GM12892 (cell line): Measurements from ENCODE around the gene BET1L. TPM values are rescaled to one million over a fixed set of nuclear protein-coding genes. Genes with fewer than 3 reads are reported as not detected.

Experiments used
- DNase-seq: peaks from one replicate; pipeline ENCODE4 v3.0.0; 2011; ENCODE audit not compliant: insufficient read length
- FAIRE-seq: peaks from 2 replicates; lab custom pipeline; 2011; peaks lifted over from hg19 to GRCh38; lab: Jason Lieb, UNC
- POLR2A ChIP-seq: IDR thresholded peaks from 2 replicates; pipeline ENCODE4 v1.6.1; 2011; ENCODE audit warnings: low read depth, low read length, control low read depth
- POLR2AphosphoS5 ChIP-seq: IDR thresholded peaks from 2 replicates; pipeline ENCODE4 v1.6.1; 2011; ENCODE audit warnings: low read depth, low read length, control low read depth
- TAF1 ChIP-seq: IDR thresholded peaks from 2 replicates; pipeline ENCODE4 v1.6.1; 2011; ENCODE audit warnings: low read depth, mild to moderate bottlenecking, control low read depth, low read length, borderline replicate concordance
- polyA plus RNA-seq: library from polyadenylated mRNA; unstranded; fragments of >200 nt; gene quantifications from one replicate; pipeline ENCODE4 v1.2.1, GENCODE V29; 2012; ENCODE audit warnings: missing spikeins, inconsistent platforms; ENCODE audit not compliant: missing spikeins

BET1L gene, protein sequence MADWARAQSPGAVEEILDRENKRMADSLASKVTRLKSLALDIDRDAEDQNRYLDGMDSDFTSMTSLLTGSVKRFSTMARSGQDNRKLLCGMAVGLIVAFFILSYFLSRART
- polyA plus RNA-seq: 24.1 TPM

DNA sequence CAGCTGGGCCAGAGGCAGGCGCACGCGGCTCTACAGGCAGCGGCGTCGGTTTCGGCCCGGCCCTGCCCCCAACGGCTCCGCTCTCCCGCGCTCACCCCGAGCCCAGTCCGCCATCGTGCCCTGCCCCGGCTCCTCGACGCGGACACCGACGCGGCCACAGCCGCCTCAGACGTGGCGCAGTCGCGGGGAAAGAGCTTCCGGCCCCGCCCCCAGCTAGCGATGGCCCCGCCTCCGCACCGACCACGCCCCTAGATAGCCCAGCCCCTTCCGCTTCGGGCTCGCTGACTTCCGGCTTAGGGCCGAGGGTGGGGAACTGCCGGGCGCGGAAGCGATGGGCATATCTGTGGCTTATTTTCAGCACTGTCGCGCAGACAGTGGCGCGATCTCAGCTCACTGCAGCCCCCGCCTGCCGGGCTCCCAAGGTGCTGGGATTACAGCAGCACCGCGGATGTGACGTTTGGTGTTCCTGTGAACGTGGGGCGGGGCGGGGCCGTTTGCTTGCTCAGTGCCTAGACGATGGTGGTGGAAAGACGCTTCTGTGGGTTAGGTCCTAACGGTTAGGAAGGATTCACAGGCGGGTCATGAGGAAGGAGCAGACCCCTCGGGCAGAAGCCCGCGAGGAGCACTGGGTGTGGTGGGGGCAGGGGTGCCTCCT, at the start of gene BET1L, which contains the start of gene RIC8A:
TSS of gene BET1L (minus strand) at position 192 of the 655 bp plus-strand sequence. CDS start at position 114, 78 bp downstream.
TSS of gene RIC8A (plus strand) at position 501 of the 655 bp plus-strand sequence. CDS start 1,147 bp downstream, outside the sequence.
- peak; percentile 98 for DNase-seq
- FAIRE-seq: peak; percentile 100
- TF ChIP-seq POLR2A: peak; percentile 94
- TF ChIP-seq TAF1: peak; percentile 69; the same call in 1 of the 2 replicates
- TF ChIP-seq POLR2AphosphoS5: peak; percentile 87

DNA sequence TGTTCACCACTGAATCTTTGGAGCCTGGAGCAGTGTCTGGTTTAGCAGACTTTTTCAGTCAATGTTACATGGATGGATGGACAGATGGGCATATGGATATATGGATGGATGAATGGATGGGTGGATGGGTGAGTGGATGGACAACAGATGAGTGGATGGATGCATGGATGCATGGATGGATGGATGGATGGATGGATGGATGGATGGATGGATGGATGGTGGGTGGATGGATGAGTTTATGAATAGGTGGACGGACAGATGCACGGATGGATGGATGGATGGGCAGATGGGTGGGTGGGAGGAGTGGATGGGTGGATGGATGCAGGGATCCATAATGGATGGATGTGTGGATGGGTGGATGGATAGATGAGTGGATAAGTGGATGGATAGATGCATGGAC, 48.6 kb upstream of the BET1L start:
- DNase-seq (no peak), FAIRE-seq (peak; percentile 14)
- TF ChIP-seq TAF1: no peak
- no peak for TF ChIP-seq POLR2AphosphoS5
- TF ChIP-seq POLR2A: no peak

DNA sequence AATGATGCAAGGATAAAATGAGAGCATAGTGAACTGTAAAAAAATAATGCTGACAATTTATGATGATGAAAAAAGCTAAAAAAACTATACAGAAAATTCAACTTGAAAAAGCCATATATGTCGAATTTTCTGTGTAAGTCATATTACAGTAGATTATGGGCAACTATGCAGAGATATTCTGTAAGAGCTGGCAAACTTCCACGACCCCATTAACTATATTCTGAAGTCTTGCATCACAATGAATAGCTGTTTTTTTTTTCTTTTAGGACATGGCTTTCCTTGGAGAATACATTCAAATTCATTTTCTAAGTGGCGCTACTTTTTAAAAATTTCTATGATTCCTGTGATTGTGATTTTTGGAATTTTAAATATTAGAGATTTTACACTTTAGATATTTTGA, 48.0 kb upstream of the BET1L start:
- TF ChIP-seq POLR2A (no peak), POLR2AphosphoS5 (no peak), TAF1 (no peak)
- DNase-seq: no peak
- no peak for FAIRE-seq

DNA sequence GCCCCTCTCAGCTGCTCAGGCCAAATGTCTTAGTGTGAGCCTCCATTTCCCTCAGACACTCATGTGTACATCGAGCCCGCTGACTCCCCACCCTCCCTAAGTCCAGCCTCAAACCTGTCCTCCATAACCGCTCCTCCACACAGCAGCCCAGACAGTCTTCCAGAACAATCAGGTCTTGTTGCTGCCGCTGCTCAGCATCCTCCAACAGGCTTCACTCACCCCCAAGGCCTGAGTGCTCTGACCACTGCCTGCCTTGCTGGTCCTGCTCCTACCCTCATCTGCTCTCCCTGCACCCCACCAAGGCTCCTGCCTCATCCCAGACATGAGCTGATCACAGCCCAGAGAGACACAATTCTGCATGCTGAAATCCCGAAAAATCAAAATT, 46.7 kb upstream of the BET1L start:
- DNase-seq (no peak), FAIRE-seq (no peak)
- TF ChIP-seq POLR2AphosphoS5: peak; percentile 38; the same call in 1 of the 2 replicates
- TF ChIP-seq TAF1: no peak

DNA sequence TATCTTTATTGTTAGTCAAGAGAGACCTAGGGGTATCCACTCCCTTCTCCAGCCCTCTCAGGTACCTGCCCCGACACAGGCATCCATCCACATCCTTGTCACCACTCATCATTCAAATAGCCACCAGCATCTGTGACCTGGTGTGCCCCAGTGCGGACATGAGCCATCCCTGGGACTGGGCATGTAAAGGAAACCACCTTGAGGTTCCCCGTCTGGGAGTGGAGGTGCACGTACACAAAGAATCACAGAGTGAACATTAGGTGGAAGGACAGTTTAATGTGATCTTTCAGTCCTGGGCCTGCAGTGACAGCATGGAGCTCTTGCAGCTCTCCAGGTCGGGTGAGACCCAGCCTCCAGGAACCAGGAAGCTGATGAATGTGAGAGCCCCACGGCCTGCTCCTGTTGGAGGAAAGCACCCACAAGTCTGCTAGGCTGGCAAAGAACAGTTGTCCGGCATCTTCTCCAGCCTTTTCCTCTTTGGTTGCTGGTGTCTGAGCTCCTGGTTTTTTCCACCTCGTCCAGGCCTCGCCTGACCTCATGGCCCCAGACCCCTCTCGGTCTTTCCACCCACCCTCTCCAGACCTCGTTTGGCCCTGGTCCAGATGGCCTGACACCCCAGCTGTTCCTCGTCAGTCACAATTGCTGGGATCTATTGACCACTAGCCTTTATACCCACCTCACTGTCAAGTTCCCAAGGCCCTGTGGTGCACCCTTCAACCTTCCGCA, 46.1 kb upstream of the BET1L start:
- DNase-seq (no peak), FAIRE-seq (no peak)
- peak; percentile 55 for TF ChIP-seq POLR2AphosphoS5
- peak; percentile 36; the same call in 1 of the 2 replicates for TF ChIP-seq POLR2A
- no peak for TF ChIP-seq TAF1

DNA sequence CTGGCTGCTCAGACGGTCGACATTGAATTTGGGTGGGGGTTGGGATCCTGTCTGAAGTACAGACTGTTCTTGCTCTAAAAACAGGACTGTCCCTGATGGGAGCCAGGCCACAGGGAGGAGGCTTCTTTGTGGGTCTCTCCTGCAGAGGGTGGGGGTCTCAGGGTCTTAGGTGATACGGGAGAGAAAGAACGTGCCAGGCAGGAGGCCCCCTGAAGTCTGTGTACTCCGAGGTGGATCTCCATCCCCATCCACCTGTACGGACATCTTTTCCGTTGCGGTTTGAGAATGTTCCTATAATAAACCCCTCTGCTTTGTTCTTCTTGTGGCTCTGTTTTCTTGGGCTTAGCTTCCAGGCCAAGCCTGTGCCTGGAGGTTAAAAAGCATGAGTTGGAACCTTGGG, 45.5 kb upstream of the BET1L start:
- DNase-seq (no peak), FAIRE-seq (no peak)

DNA sequence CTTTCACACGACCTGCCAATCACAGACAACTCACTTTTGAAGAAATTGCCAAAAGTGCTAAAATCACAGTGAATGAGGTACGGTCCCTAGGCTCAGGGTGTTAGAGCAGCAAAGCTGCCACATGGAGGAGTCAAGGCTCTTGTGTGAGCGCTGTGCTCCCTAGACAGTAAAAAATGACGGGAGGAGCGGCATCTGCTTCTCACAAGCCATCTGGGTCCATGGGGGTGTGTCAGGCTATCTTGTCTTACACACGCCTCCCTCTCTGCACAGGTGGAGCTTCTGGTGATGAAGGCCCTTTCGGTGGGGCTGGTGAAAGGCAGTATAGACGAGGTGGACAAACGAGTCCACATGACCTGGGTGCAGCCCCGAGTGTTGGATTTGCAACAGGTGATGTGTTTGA, 44.4 kb upstream of the BET1L start:
- FAIRE-seq: no peak
- no peak for DNase-seq
- TF ChIP-seq TAF1: no peak
- no peak for TF ChIP-seq POLR2AphosphoS5
- no peak for TF ChIP-seq POLR2A

More for the DNA sequence above, 45.5 kb upstream of the BET1L start:
- no peak for TF ChIP-seq TAF1
- no peak for TF ChIP-seq POLR2A
- no peak for TF ChIP-seq POLR2AphosphoS5

DNA sequence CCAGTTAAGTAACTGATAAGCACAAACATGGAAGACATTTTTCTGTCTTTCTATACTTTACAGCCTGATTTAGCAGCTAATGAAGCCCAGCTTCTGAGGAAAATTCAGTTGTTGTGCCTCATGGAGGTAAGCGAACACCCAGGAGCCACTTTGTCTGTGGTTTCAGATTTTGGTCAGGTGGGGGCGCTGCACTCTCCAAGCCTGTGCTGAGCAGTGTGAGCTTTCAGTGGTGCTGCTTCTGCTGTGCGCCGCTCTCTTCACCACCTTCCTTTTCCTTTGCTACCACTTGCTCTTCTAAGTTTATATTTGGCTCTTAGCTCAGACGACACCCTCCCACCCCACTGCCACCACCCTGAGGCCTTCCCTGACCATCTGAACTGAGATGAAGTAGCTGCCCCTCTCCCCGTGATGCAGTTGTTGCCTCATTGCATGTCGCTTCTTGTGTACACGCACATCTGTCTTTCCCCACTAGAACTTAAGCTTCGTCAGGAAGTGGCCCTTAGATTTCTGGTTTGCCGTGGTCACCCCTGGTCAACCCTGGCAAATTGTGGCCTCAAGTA, 43.6 kb upstream of the BET1L start:
- FAIRE-seq: peak; percentile 88
- TF ChIP-seq POLR2A (no peak), POLR2AphosphoS5 (no peak), TAF1 (no peak)
- DNase-seq: no peak

DNA sequence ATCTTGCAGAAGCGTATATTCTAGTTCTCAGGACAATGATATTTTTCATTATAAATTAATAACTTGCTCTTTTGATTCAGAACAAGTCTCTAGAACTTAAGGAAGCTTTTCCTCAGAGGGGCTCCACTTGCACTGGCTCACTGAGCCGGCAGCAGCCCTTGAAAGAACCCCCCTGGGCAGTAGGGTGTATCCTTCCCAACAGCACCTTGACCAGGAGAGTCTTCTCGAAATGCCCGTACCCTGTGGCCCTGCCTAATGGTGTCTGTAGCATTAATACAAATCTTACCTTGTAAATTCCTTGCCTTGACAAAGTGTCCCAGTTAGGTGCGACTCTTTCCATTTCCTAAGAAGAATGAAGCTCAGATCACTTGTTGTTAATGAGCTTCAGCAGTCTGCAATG, 43.1 kb upstream of the BET1L start:
- no peak for FAIRE-seq
- DNase-seq: no peak
- TF ChIP-seq POLR2AphosphoS5 (no peak), TAF1 (no peak), POLR2A (no peak)

DNA sequence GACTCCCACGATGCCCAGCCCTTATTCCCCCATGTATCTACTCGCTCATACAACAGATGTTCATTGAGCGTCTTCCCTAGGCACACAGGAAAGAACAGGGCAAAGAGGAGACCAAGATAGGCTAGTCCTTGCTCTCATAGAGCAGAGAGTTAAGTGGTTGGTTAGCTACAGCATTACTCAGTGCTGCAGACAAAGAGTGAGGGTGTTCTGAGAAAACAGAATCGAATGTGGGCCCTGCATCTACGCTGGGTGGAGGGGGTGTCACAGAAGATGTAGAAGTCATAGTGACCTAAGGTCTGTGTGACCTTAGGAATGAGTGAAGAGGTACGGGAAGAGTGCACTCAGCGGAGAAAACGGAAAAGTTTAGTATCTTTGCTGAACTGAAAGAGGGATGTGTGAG, 41.9 kb upstream of the BET1L start:
- no peak for FAIRE-seq
- no peak for DNase-seq
- TF ChIP-seq TAF1 (no peak), POLR2A (no peak)

DNA sequence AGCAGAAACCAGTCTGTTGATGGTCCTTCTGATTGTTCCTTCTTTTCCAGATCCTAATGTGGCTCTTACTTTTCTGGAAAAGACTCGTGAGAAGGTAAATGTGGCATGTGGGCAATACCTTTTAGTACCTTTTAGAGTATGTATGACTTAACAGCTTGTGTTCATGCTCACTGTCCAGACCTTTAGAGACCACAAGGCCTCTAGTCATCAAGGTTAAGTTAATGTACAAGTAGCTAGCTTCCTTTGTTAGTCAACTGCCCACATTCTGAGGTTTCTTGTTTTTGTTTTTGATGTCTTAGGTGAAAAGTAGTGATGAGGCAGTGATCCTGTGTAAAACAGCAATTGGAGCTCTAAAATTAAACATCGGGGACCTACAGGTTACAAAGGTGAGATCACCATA, 37.2 kb upstream of the BET1L start:
- no peak for DNase-seq
- no peak for TF ChIP-seq TAF1
- no peak for TF ChIP-seq POLR2A
- TF ChIP-seq POLR2AphosphoS5: no peak
- FAIRE-seq: no peak

DNA sequence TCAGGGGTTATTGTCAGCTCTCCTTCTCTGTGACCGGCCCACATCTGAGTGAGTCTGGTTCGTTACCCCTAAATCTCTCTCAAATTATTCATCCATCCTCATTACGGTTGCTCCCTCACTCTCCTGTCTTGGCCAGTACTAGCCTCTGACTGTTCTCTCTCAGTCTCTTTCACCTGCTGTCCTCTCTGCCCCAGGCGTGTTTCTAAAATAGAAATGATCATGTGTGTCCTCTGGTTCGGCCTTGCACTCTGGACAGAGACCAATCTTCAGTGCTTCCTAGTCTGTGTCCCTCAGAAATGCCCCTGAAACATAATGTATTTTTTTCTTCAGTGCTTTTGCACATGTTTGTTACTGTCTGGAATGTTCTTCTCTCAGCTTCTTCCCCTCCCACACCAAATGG, 34.4 kb upstream of the BET1L start:
- no peak for FAIRE-seq
- DNase-seq: no peak
- no peak for TF ChIP-seq POLR2A
- no peak for TF ChIP-seq POLR2AphosphoS5
- TF ChIP-seq TAF1: no peak
